Peyer's patch (tissue), 4 donors: ENCODE data around the gene JMJD4. TPM values are rescaled to one million over a fixed set of nuclear protein-coding genes. Genes with fewer than 3 reads are reported as not detected.
"Not testable (repeated sequence)": the region's sequence is repeated elsewhere in the genome, so short reads cannot be mapped to it uniquely, and the experiment has no call there.

Source experiments
- DNase-seq, 3 donors: peaks; one replicate each; pipeline ENCODE4 v3.0.0-alpha.2; 2017 to 2019
- H3K27ac ChIP-seq, 4 donors: fragments of 200-600 bp; sonication (generic); one replicate each; pipeline ENCODE4 v1.5.1; 2016 to 2019
- H3K27me3 ChIP-seq, 2 donors: fragments of 200-600 bp; sonication (generic); one replicate each; pipeline ENCODE4 v1.5.1; 2019
- H3K36me3 ChIP-seq, 3 donors: fragments of 200-600 bp; sonication (generic); one replicate each; pipeline ENCODE4 v1.5.1; 2016 to 2019
- H3K4me1 ChIP-seq, 4 donors: fragments of 200-600 bp; sonication (generic); one replicate each; pipeline ENCODE4 v1.5.1; 2016 to 2019
- H3K4me3 ChIP-seq, 4 donors: fragments of 200-600 bp; sonication (generic); 1 replicate in 3 of 4; 2 replicates in 1 of 4; pipeline ENCODE4 v1.5.1; 2016 to 2019; ENCODE audit warnings: mild to moderate bottlenecking in 1 of 4
- H3K9me3 ChIP-seq, 4 donors: fragments of 200-600 bp; sonication (generic); one replicate each; pipeline ENCODE4 v1.5.1; 2016 to 2019; ENCODE audit warnings: mild to moderate bottlenecking in 1 of 4
- CTCF ChIP-seq, 6 experiments: fragments of 450-650 bp in 4 of 6; fragments of 200-600 bp in 2 of 6; sonication (generic) in 1 of 6; IDR thresholded peaks; one replicate each; pipeline ENCODE4 v1.5.1; 2017 to 2019; ENCODE audit warnings: antibody characterized with exemption in 6 of 6, mild to moderate bottlenecking in 3 of 6, moderate library complexity in 1 of 6
- POLR2A ChIP-seq, 2 donors: fragments of 450-650 bp; IDR thresholded peaks; one replicate each; pipeline ENCODE4 v1.5.1; 2017; ENCODE audit warnings: antibody characterized with exemption in 2 of 2, mild to moderate bottlenecking in 2 of 2, moderate library complexity in 2 of 2
- total RNA-seq, 4 donors: library from RNA; depleted of rRNA; stranded (reverse); fragments of >200 nt; gene quantifications; one replicate each; pipeline ENCODE4 v1.1.0, GENCODE V29; 2016

Gene JMJD4
- total RNA-seq, 4 donors from 2014 or later: 14.9 to 28.4 (median 20.7) TPM

GRCh38 chr1:227723474-227723873 lies 11.6 kb downstream of the JMJD4 start:
- no peak overlapping the region for H3K4me3 ChIP-seq
- no peaks in the 10 kb centered on the region for H3K36me3 ChIP-seq
- TF ChIP-seq CTCF (IDR thresholded peaks at IDR 0.05) (no peak), POLR2A (IDR thresholded peaks at IDR 0.05) (no peak)
- H3K27me3 ChIP-seq: no peaks in the 10 kb centered on the region
- H3K9me3 ChIP-seq: peaks cover 0 to 25% (median 11%) of the 10 kb centered on the region in 4 donors
- no peak overlapping the region for H3K27ac ChIP-seq
- H3K4me1 ChIP-seq: peaks cover 0 to 5% (median 3%) of the 10 kb centered on the region in 4 donors
- DNase-seq: no peak

GRCh38 chr1:227718932-227719331 lies 16.2 kb downstream of the JMJD4 start:
- Histone ChIP-seq H3K4me3 (no peak overlapping the region), H3K36me3 (no peaks in the 10 kb centered on the region), H3K4me1 (no peaks in the 10 kb centered on the region), H3K27me3 (no peaks in the 10 kb centered on the region), H3K9me3 (peaks cover 0 to 30% (median 11%) of the 10 kb centered on the region in 4 donors), H3K27ac (no peak overlapping the region)
- TF ChIP-seq POLR2A (IDR thresholded peaks at IDR 0.05) (no peak), CTCF (IDR thresholded peaks at IDR 0.05) (no peak)
- DNase-seq: no peak

GRCh38 chr1:227712648-227713047 lies 22.5 kb downstream of the JMJD4 start:
- H3K9me3 ChIP-seq: peaks cover 0 to 4% (median under 1%) of the 10 kb centered on the region in 4 donors
- TF ChIP-seq POLR2A (IDR thresholded peaks at IDR 0.05) (no peak), CTCF (IDR thresholded peaks at IDR 0.05) (no peak)
- no peaks in the 10 kb centered on the region for H3K27me3 ChIP-seq
- no peak overlapping the region for H3K4me3 ChIP-seq
- DNase-seq: no peak
- H3K36me3 ChIP-seq: no peaks in the 10 kb centered on the region
- H3K27ac ChIP-seq: no peak overlapping the region
- no peaks in the 10 kb centered on the region for H3K4me1 ChIP-seq

- H3K27me3 ChIP-seq, H3K4me1 ChIP-seq, H3K9me3 ChIP-seq, H3K36me3 ChIP-seq, H3K4me3 ChIP-seq, DNase-seq, H3K27ac ChIP-seq: not testable (repeated sequence)
Observed at GRCh38 chr1:227710474-227710873, 24.6 kb downstream of the JMJD4 start.

GRCh38 chr1:227709451-227709850 lies 25.7 kb downstream of the JMJD4 start:
- no peaks in the 10 kb centered on the region for H3K36me3 ChIP-seq
- peaks cover 0 to 4% (median 2%) of the 10 kb centered on the region in 4 donors for H3K9me3 ChIP-seq
- H3K27me3 ChIP-seq: no peaks in the 10 kb centered on the region
- no peak overlapping the region for H3K4me3 ChIP-seq
- H3K4me1 ChIP-seq: no peaks in the 10 kb centered on the region
- DNase-seq: no peak
- H3K27ac ChIP-seq: no peak overlapping the region
- TF ChIP-seq CTCF (IDR thresholded peaks at IDR 0.05) (no peak), POLR2A (IDR thresholded peaks at IDR 0.05) (no peak)

- no peak for DNase-seq
- no peaks in the 10 kb centered on the region for H3K4me1 ChIP-seq
- no peak overlapping the region for H3K4me3 ChIP-seq
- peaks cover 0 to 4% (median 2%) of the 10 kb centered on the region in 4 donors for H3K9me3 ChIP-seq
- no peaks in the 10 kb centered on the region for H3K27me3 ChIP-seq
- no peaks in the 10 kb centered on the region for H3K36me3 ChIP-seq
- H3K27ac ChIP-seq: no peak overlapping the region
- TF ChIP-seq CTCF (IDR thresholded peaks at IDR 0.05) (no peak), POLR2A (IDR thresholded peaks at IDR 0.05) (no peak)
Observed at GRCh38 chr1:227707846-227708245, 27.3 kb downstream of the JMJD4 start.

GRCh38 chr1:227701631-227702030 lies 33.5 kb downstream of the JMJD4 start:
- not testable (repeated sequence) for H3K4me1 ChIP-seq, H3K4me3 ChIP-seq, H3K27me3 ChIP-seq, H3K36me3 ChIP-seq, DNase-seq, H3K27ac ChIP-seq
- peaks cover 0 to 21% (median 0%) of the 10 kb centered on the region in 4 donors for H3K9me3 ChIP-seq
